Neural cell (in vitro differentiated cells): ENCODE data around the gene COL5A1. TPM values are rescaled to one million over a fixed set of nuclear protein-coding genes. Genes with fewer than 3 reads are reported as not detected.

Experiments used
- H2AFZ ChIP-seq: fragments of 200-600, 300-800 bp; sonication (generic), shearing (Covaris generic); 2 replicates; pipeline ENCODE4 v1.6.0; 2014; ENCODE audit warnings: low read depth, mild to moderate bottlenecking, antibody characterized with exemption, low read length, moderate library complexity
- H3F3A ChIP-seq: fragments of 200-600 bp; shearing (Covaris generic); 2 replicates; pipeline ENCODE4 v1.6.1; 2016; ENCODE audit warnings: mild to moderate bottlenecking, moderate library complexity, mixed read lengths, antibody characterized with exemption, low read length; ENCODE audit not compliant: insufficient read depth, poor library complexity, severe bottlenecking
- H3K27ac ChIP-seq: fragments of 200-600, 300-800 bp; sonication (generic), shearing (Covaris generic); 2 replicates; pipeline ENCODE4 v1.5.1; 2014; ENCODE audit warnings: mild to moderate bottlenecking, low read length, moderate library complexity
- H3K27me3 ChIP-seq: fragments of 300-800, 200-600 bp; sonication (generic), shearing (Covaris generic); 2 replicates; pipeline ENCODE4 v1.6.0; 2014; ENCODE audit warnings: mild to moderate bottlenecking, low read depth, low read length, moderate library complexity; ENCODE audit not compliant: insufficient read depth
- H3K36me3 ChIP-seq: fragments of 300-800, 200-600 bp; sonication (generic), shearing (Covaris generic); 2 replicates; pipeline ENCODE4 v1.5.1; 2014; ENCODE audit warnings: mild to moderate bottlenecking, antibody characterized with exemption, low read length, moderate library complexity; ENCODE audit not compliant: insufficient read depth
- H3K4me2 ChIP-seq: fragments of 300-800, 200-600 bp; sonication (generic), shearing (Covaris generic); 2 replicates; pipeline ENCODE4 v1.6.0; 2014; ENCODE audit warnings: mild to moderate bottlenecking, low read length
- H3K4me3 ChIP-seq: fragments of 300-800, 200-600 bp; sonication (generic), shearing (Covaris generic); 2 replicates; pipeline ENCODE4 v1.5.1; 2014; ENCODE audit warnings: mild to moderate bottlenecking, low read length, moderate library complexity
- H3K79me2 ChIP-seq: fragments of 200-600 bp; shearing (Covaris generic); replicated peaks from 2 replicates; pipeline ENCODE4 v1.6.0; 2014; ENCODE audit warnings: mild to moderate bottlenecking, low read length, moderate library complexity; ENCODE audit not compliant: insufficient read depth
- H3K9ac ChIP-seq: fragments of 300-800, 200-600 bp; sonication (generic), shearing (Covaris generic); 2 replicates; pipeline ENCODE4 v1.6.1; 2016; ENCODE audit warnings: mild to moderate bottlenecking, low read length, mixed read lengths
- H3K9me2 ChIP-seq: fragments of 200-600 bp; shearing (Covaris generic); 2 replicates; pipeline ENCODE4 v1.6.1; 2016; ENCODE audit warnings: mild to moderate bottlenecking, low read length, mixed read lengths; ENCODE audit not compliant: insufficient read depth
- H3K9me3 ChIP-seq: fragments of 200-600, 300-800 bp; sonication (generic), shearing (Covaris generic); 2 replicates; pipeline ENCODE4 v1.6.1; 2016; ENCODE audit warnings: mild to moderate bottlenecking, mixed run types, low read length, moderate library complexity, mixed read lengths
- H4K20me1 ChIP-seq: fragments of 200-600 bp; shearing (Covaris generic); 2 replicates; pipeline ENCODE4 v1.6.1; 2016; ENCODE audit warnings: mild to moderate bottlenecking, mixed run types; ENCODE audit not compliant: insufficient read depth
- CTCF ChIP-seq: fragments of 450-650 bp; IDR thresholded peaks from 2 replicates; pipeline ENCODE4 v1.5.1; 2014; ENCODE audit warnings: antibody characterized with exemption, mild to moderate bottlenecking, moderate library complexity; ENCODE audit not compliant: poor library complexity, severe bottlenecking
- EP300 ChIP-seq: fragments of 450-650 bp; conservative IDR thresholded peaks from 2 replicates; pipeline ENCODE4 v1.6.1; 2014; ENCODE audit warnings: antibody characterized with exemption, mild to moderate bottlenecking, moderate library complexity; ENCODE audit not compliant: poor library complexity, severe bottlenecking
- EZH2 ChIP-seq: fragments of 200-600, 300-800 bp; shearing (Covaris generic), sonication (generic); IDR thresholded peaks from 2 replicates; pipeline ENCODE4 v1.6.1; 2014; ENCODE audit warnings: antibody characterized with exemption, low read length, borderline replicate concordance, mild to moderate bottlenecking; ENCODE audit not compliant: insufficient read depth, poor library complexity, severe bottlenecking
- MXI1 ChIP-seq: fragments of 450-650 bp; conservative IDR thresholded peaks from 2 replicates; pipeline ENCODE4 v1.6.1; 2014; ENCODE audit warnings: antibody characterized with exemption, mild to moderate bottlenecking; ENCODE audit not compliant: poor library complexity, severe bottlenecking
- POLR2AphosphoS5 ChIP-seq: IDR thresholded peaks from 2 replicates; pipeline ENCODE4 v1.6.1; 2012
- RAD21 ChIP-seq: fragments of 450-650 bp; conservative IDR thresholded peaks from 2 replicates; pipeline ENCODE4 v1.6.1; 2014; ENCODE audit warnings: antibody characterized with exemption, mild to moderate bottlenecking, moderate library complexity
- REST ChIP-seq: IDR thresholded peaks from 2 replicates; pipeline ENCODE4 v1.6.1; 2012; ENCODE audit warnings: borderline replicate concordance
- SMC3 ChIP-seq: fragments of 450-650 bp; conservative IDR thresholded peaks from 2 replicates; pipeline ENCODE4 v1.6.1; 2014; ENCODE audit warnings: antibody characterized with exemption, mild to moderate bottlenecking, moderate library complexity; ENCODE audit not compliant: poor library complexity
- TAF1 ChIP-seq: IDR thresholded peaks from 2 replicates; pipeline ENCODE4 v1.6.1; 2012; ENCODE audit warnings: low read depth
- polyA plus RNA-seq: library from polyadenylated mRNA; depleted of rRNA; stranded (reverse); fragments of >200 nt; gene quantifications from 2 replicates; pipeline ENCODE4 v1.2.3, GENCODE V29; 2014

COL5A1 gene
- polyA plus RNA-seq, 1 donor from 2014 or later: not detected

GRCh38 chr9:134750450-134751155 is 109.0 kb downstream of the COL5A1 start:
- H4K20me1 ChIP-seq: no peaks in the 10 kb centered on the region
- H3K36me3 ChIP-seq: no peaks in the 10 kb centered on the region
- no peaks in the 10 kb centered on the region for H3K79me2 ChIP-seq
- no peaks in the 10 kb centered on the region for H3K9me2 ChIP-seq
- TF ChIP-seq MXI1: no peak
- TF ChIP-seq CTCF: no peak
- no peak for TF ChIP-seq TAF1
- TF ChIP-seq EZH2: no peak
- TF ChIP-seq EP300: no peak
- TF ChIP-seq RAD21: no peak
- TF ChIP-seq REST: no peak
- TF ChIP-seq POLR2AphosphoS5: no peak
- TF ChIP-seq SMC3: no peak
- H3F3A ChIP-seq: no peaks in the 10 kb centered on the region
- H3K4me2 ChIP-seq: no peak overlapping the region
- peaks cover 7% of the 10 kb centered on the region for H3K27me3 ChIP-seq
- no peak overlapping the region for H3K4me3 ChIP-seq
- no peak overlapping the region for H2AFZ ChIP-seq
- no peaks in the 10 kb centered on the region for H3K9me3 ChIP-seq
- H3K27ac ChIP-seq: no peak overlapping the region
- H3K9ac ChIP-seq: no peak overlapping the region

- Histone ChIP-seq H4K20me1 (no peaks in the 10 kb centered on the region), H2AFZ (no peak overlapping the region), H3K9me2 (no peaks in the 10 kb centered on the region), H3K9me3 (no peaks in the 10 kb centered on the region), H3K27ac (no peak overlapping the region), H3K4me2 (no peak overlapping the region), H3K4me3 (no peak overlapping the region), H3K79me2 (no peaks in the 10 kb centered on the region), H3K9ac (no peak overlapping the region), H3K36me3 (no peaks in the 10 kb centered on the region), H3K27me3 (peaks cover 7% of the 10 kb centered on the region), H3F3A (no peaks in the 10 kb centered on the region)
- TF ChIP-seq SMC3: no peak
- no peak for TF ChIP-seq EZH2
- TF ChIP-seq POLR2AphosphoS5: no peak
Measured at GRCh38 chr9:134751622-134752021, 110.0 kb downstream of the COL5A1 start.
